ENCODE results near the gene DUSP10.

Gene DUSP10

GRCh38 chr1:221756830-221757551, 15.1 kb upstream of the DUSP10 start:
- no peak overlapping the region for H3K27ac Mint-ChIP-seq
- peaks cover 28% of the 10 kb centered on the region for H3K9me3 Mint-ChIP-seq
- H3K27me3 Mint-ChIP-seq (ENCODE audit: low read depth): no peaks in the 10 kb centered on the region
- H3K4me1 Mint-ChIP-seq (ENCODE audit: low read depth): peaks cover 70% of the 10 kb centered on the region
- H3K4me3 Mint-ChIP-seq: peak overlapping the region; percentile 28
- H3K36me3 Mint-ChIP-seq (ENCODE audit: low read depth): peaks cover 23% of the 10 kb centered on the region
- no peak for DNase-seq (ENCODE audit: low spot score)

- peak overlapping the region; percentile 62 for H3K4me3 Mint-ChIP-seq
- peaks cover 35% of the 10 kb centered on the region for H3K9me3 Mint-ChIP-seq
- no peak for DNase-seq (ENCODE audit: low spot score)
- no peaks in the 10 kb centered on the region for H3K27me3 Mint-ChIP-seq (ENCODE audit: low read depth)
- peaks cover 49% of the 10 kb centered on the region for H3K4me1 Mint-ChIP-seq (ENCODE audit: low read depth)
- H3K36me3 Mint-ChIP-seq (ENCODE audit: low read depth): peaks cover 22% of the 10 kb centered on the region
- peak overlapping the region; percentile 84 for H3K27ac Mint-ChIP-seq
These were observed 11.9 kb upstream of the DUSP10 start for GRCh38 chr1:221753828-221754188.

GRCh38 chr1:221751226-221751887, 9.5 kb upstream of the DUSP10 start:
- no peak overlapping the region for H3K27ac Mint-ChIP-seq

GRCh38 chr1:221748981-221749380, 7.1 kb upstream of the DUSP10 start:
- no peak for DNase-seq (ENCODE audit: low spot score)
- H3K4me1 Mint-ChIP-seq (ENCODE audit: low read depth): peaks cover 14% of the 10 kb centered on the region
- H3K36me3 Mint-ChIP-seq (ENCODE audit: low read depth): peaks cover 3% of the 10 kb centered on the region
- H3K27ac Mint-ChIP-seq: no peak overlapping the region
- H3K4me3 Mint-ChIP-seq: no peak overlapping the region
- H3K27me3 Mint-ChIP-seq (ENCODE audit: low read depth): no peaks in the 10 kb centered on the region
- peaks cover 15% of the 10 kb centered on the region for H3K9me3 Mint-ChIP-seq

More at GRCh38 chr1:221751226-221751887, 9.5 kb upstream of the DUSP10 start:
- peaks cover 16% of the 10 kb centered on the region for H3K36me3 Mint-ChIP-seq (ENCODE audit: low read depth)
- DNase-seq (ENCODE audit: low spot score): no peak
- H3K9me3 Mint-ChIP-seq: peaks cover 28% of the 10 kb centered on the region
- no peaks in the 10 kb centered on the region for H3K27me3 Mint-ChIP-seq (ENCODE audit: low read depth)
- no peak overlapping the region for H3K4me3 Mint-ChIP-seq
- peaks cover 31% of the 10 kb centered on the region for H3K4me1 Mint-ChIP-seq (ENCODE audit: low read depth)

GRCh38 chr1:221747839-221748238, 6.0 kb upstream of the DUSP10 start:
- DNase-seq (ENCODE audit: low spot score): no peak
- Mint-ChIP-seq H3K4me3 (no peak overlapping the region), H3K9me3 (peaks cover 7% of the 10 kb centered on the region), H3K36me3 (ENCODE audit: low read depth) (no peaks in the 10 kb centered on the region), H3K27ac (no peak overlapping the region), H3K27me3 (ENCODE audit: low read depth) (no peaks in the 10 kb centered on the region), H3K4me1 (ENCODE audit: low read depth) (peaks cover 14% of the 10 kb centered on the region)

- Mint-ChIP-seq H3K27me3 (ENCODE audit: low read depth) (no peaks in the 10 kb centered on the region), H3K4me1 (ENCODE audit: low read depth) (peaks cover 17% of the 10 kb centered on the region), H3K9me3 (no peaks in the 10 kb centered on the region), H3K27ac (peak overlapping the region; percentile 87), H3K4me3 (peak overlapping the region; percentile 84), H3K36me3 (ENCODE audit: low read depth) (peaks cover 10% of the 10 kb centered on the region)
- no peak for DNase-seq (ENCODE audit: low spot score)
These were observed 1.7 kb upstream of the DUSP10 start for GRCh38 chr1:221743416-221744208.

GRCh38 chr1:221742555-221743415, 896 bp upstream of the DUSP10 start:
- H3K27ac Mint-ChIP-seq: peak overlapping the region; percentile 87
- no peaks in the 10 kb centered on the region for H3K9me3 Mint-ChIP-seq
- H3K27me3 Mint-ChIP-seq (ENCODE audit: low read depth): no peaks in the 10 kb centered on the region
- DNase-seq (ENCODE audit: low spot score): peak; percentile 84
- peak overlapping the region; percentile 84 for H3K4me3 Mint-ChIP-seq
- H3K36me3 Mint-ChIP-seq (ENCODE audit: low read depth): peaks cover 18% of the 10 kb centered on the region
- peaks cover 22% of the 10 kb centered on the region for H3K4me1 Mint-ChIP-seq (ENCODE audit: low read depth)

- H3K27me3 Mint-ChIP-seq (ENCODE audit: low read depth): no peaks in the 10 kb centered on the region
- no peak overlapping the region for H3K4me3 Mint-ChIP-seq
- no peak for DNase-seq (ENCODE audit: low spot score)
- no peaks in the 10 kb centered on the region for H3K9me3 Mint-ChIP-seq
- peaks cover 35% of the 10 kb centered on the region for H3K36me3 Mint-ChIP-seq (ENCODE audit: low read depth)
- H3K4me1 Mint-ChIP-seq (ENCODE audit: low read depth): peaks cover 34% of the 10 kb centered on the region
- H3K27ac Mint-ChIP-seq: no peak overlapping the region
These were observed 741 bp downstream of the DUSP10 start for GRCh38 chr1:221740993-221741702.

GRCh38 chr1:221740369-221740992, 1.4 kb downstream of the DUSP10 start:
- DNase-seq (ENCODE audit: low spot score): no peak
- H3K9me3 Mint-ChIP-seq: no peaks in the 10 kb centered on the region
- H3K27me3 Mint-ChIP-seq (ENCODE audit: low read depth): no peaks in the 10 kb centered on the region
- H3K27ac Mint-ChIP-seq: no peak overlapping the region
- H3K36me3 Mint-ChIP-seq (ENCODE audit: low read depth): peaks cover 41% of the 10 kb centered on the region
- H3K4me1 Mint-ChIP-seq (ENCODE audit: low read depth): peaks cover 40% of the 10 kb centered on the region
- H3K4me3 Mint-ChIP-seq: no peak overlapping the region

- no peak overlapping the region for H3K4me3 Mint-ChIP-seq
- no peaks in the 10 kb centered on the region for H3K27me3 Mint-ChIP-seq (ENCODE audit: low read depth)
- DNase-seq (ENCODE audit: low spot score): no peak
- no peak overlapping the region for H3K27ac Mint-ChIP-seq
- H3K9me3 Mint-ChIP-seq: no peaks in the 10 kb centered on the region
- peaks cover 43% of the 10 kb centered on the region for H3K4me1 Mint-ChIP-seq (ENCODE audit: low read depth)
- peaks cover 44% of the 10 kb centered on the region for H3K36me3 Mint-ChIP-seq (ENCODE audit: low read depth)
These were observed 2.2 kb downstream of the DUSP10 start for GRCh38 chr1:221739677-221740025.

GRCh38 chr1:221739018-221739676, 2.7 kb downstream of the DUSP10 start:
- H3K4me3 Mint-ChIP-seq: no peak overlapping the region
- DNase-seq (ENCODE audit: low spot score): no peak

GRCh38 chr1:221736714-221737113, 5.2 kb downstream of the DUSP10 start:
- no peak overlapping the region for H3K27ac Mint-ChIP-seq
- H3K27me3 Mint-ChIP-seq (ENCODE audit: low read depth): no peaks in the 10 kb centered on the region
- peaks cover 59% of the 10 kb centered on the region for H3K4me1 Mint-ChIP-seq (ENCODE audit: low read depth)
- peaks cover 65% of the 10 kb centered on the region for H3K36me3 Mint-ChIP-seq (ENCODE audit: low read depth)
- H3K4me3 Mint-ChIP-seq: peak overlapping the region; percentile 21
- H3K9me3 Mint-ChIP-seq: no peaks in the 10 kb centered on the region
- DNase-seq (ENCODE audit: low spot score): no peak

More at GRCh38 chr1:221739018-221739676, 2.7 kb downstream of the DUSP10 start:
- Mint-ChIP-seq H3K9me3 (no peaks in the 10 kb centered on the region), H3K27me3 (ENCODE audit: low read depth) (no peaks in the 10 kb centered on the region), H3K27ac (no peak overlapping the region), H3K36me3 (ENCODE audit: low read depth) (peaks cover 44% of the 10 kb centered on the region), H3K4me1 (ENCODE audit: low read depth) (peaks cover 46% of the 10 kb centered on the region)

Measured in T-helper 2 cell treated with Interferon-gamma antibody and Interleukin-4, amounts not matched to agents 5 μg/mL and 100 μg/mL, for 36 hours (primary cell).